ENCODE data around the gene ST8SIA6.

DNA sequence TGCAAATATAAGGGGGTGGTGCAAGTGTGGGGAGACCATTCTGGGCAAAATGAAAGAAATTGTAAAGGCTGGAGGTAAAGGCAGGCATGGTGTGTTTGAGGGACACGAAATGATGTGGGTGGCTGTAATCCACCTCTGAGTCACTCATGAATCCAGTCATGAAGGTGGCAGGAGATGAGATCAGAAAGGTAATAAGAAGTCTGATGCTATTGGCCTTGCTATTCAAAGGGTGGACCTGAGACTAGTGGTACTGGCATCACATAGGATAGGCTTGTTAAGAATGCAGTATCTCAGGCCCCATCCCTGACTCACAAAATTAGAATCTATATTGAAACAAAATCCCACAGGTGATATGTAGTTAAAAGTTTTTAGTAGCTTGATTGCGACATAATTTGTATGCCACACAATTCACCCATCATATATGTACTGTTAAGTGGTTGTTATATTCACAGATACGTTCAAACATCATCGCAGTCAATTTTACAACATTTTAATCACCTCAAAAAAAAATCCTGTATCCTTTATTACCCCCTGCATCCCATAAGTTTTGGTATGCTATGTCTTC is 85.6 kb downstream of the ST8SIA6 start:
- TF ChIP-seq, protein P1, sequence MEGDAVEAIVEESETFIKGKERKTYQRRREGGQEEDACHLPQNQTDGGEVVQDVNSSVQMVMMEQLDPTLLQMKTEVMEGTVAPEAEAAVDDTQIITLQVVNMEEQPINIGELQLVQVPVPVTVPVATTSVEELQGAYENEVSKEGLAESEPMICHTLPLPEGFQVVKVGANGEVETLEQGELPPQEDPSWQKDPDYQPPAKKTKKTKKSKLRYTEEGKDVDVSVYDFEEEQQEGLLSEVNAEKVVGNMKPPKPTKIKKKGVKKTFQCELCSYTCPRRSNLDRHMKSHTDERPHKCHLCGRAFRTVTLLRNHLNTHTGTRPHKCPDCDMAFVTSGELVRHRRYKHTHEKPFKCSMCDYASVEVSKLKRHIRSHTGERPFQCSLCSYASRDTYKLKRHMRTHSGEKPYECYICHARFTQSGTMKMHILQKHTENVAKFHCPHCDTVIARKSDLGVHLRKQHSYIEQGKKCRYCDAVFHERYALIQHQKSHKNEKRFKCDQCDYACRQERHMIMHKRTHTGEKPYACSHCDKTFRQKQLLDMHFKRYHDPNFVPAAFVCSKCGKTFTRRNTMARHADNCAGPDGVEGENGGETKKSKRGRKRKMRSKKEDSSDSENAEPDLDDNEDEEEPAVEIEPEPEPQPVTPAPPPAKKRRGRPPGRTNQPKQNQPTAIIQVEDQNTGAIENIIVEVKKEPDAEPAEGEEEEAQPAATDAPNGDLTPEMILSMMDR (conservative IDR thresholded peaks at IDR 0.05; ENCODE audit: low read length): no peak
- no peak for TF ChIP-seq EZH2phosphoT487 (IDR thresholded peaks at IDR 0.05; ENCODE audit: borderline replicate concordance, low read depth, low read length)
